OCI-LY7 (cell line): ENCODE results near the gene RHOT1.

Experiments used
- CTCF ChIP-seq: fragments of 200-600 bp; sonication (generic); conservative IDR thresholded peaks from 2 replicates; pipeline ENCODE4 v1.5.1; 2014; ENCODE audit warnings: mild to moderate bottlenecking, antibody characterized with exemption, low read length, moderate library complexity, mixed read lengths
- EZH2phosphoT487 ChIP-seq: fragments of 200-600 bp; sonication (generic); IDR thresholded peaks from 2 replicates; pipeline ENCODE4 v1.6.1; 2018; ENCODE audit warnings: low read depth, borderline replicate concordance, mild to moderate bottlenecking, mixed run types, antibody characterized with exemption, low read length, moderate library complexity, mixed read lengths

GRCh38 chr17:32209608-32210007 lies 67.3 kb downstream of the RHOT1 start:
- TF ChIP-seq CTCF = no peak
- no peak for TF ChIP-seq EZH2phosphoT487
